Loucy (cell line): ENCODE measurements around the gene POTEF.
"Not testable (repeated sequence)": the region's sequence is repeated elsewhere in the genome, so short reads cannot be mapped to it uniquely, and the experiment has no call there.

Source experiments
- H2AFZ ChIP-seq: fragments of 200-600 bp; sonication (generic); 2 replicates; pipeline ENCODE4 v1.6.0; 2016; ENCODE audit warnings: antibody characterized with exemption, mild to moderate bottlenecking, low read length, moderate library complexity
- H3F3A ChIP-seq: fragments of 200-600 bp; 2 replicates; pipeline ENCODE4 v1.6.0; 2016; ENCODE audit warnings: antibody characterized with exemption, low read depth, mild to moderate bottlenecking
- H3K27me3 ChIP-seq: fragments of 200-600 bp; sonication (generic); 2 replicates; pipeline ENCODE4 v1.6.1; 2014; ENCODE audit warnings: low read length, mild to moderate bottlenecking; ENCODE audit not compliant: insufficient read depth, poor library complexity, severe bottlenecking
- H3K36me3 ChIP-seq: fragments of 200-600 bp; sonication (generic); 2 replicates; pipeline ENCODE4 v1.6.1; 2016; ENCODE audit warnings: low read length; ENCODE audit not compliant: insufficient read depth
- H3K4me1 ChIP-seq: fragments of 200-600 bp; sonication (generic); 2 replicates; pipeline ENCODE4 v1.5.1; 2014; ENCODE audit warnings: low read length, mild to moderate bottlenecking; ENCODE audit not compliant: insufficient read depth, poor library complexity, severe bottlenecking
- H3K4me2 ChIP-seq: fragments of 200-600 bp; sonication (generic); 2 replicates; pipeline ENCODE4 v1.6.0; 2014; ENCODE audit warnings: antibody characterized with exemption, low read length, low read depth, mild to moderate bottlenecking; ENCODE audit not compliant: poor library complexity, severe bottlenecking
- H3K4me3 ChIP-seq: fragments of 200-600 bp; sonication (generic); 2 replicates; pipeline ENCODE4 v1.5.1; 2014; ENCODE audit warnings: low read length, mild to moderate bottlenecking, mixed read lengths; ENCODE audit not compliant: poor library complexity, severe bottlenecking
- H3K79me2 ChIP-seq: fragments of 200-600 bp; sonication (generic); 2 replicates; pipeline ENCODE4 v1.6.1; 2014; ENCODE audit warnings: low read length; ENCODE audit not compliant: insufficient read depth
- H3K9ac ChIP-seq: fragments of 200-600 bp; sonication (generic); 2 replicates; pipeline ENCODE4 v1.6.0; 2014; ENCODE audit warnings: mild to moderate bottlenecking, low read depth, low read length, moderate library complexity; ENCODE audit not compliant: poor library complexity, severe bottlenecking
- H3K9me2 ChIP-seq: fragments of 200-600 bp; sonication (generic); replicated peaks from 2 replicates; pipeline ENCODE4 v1.6.1; 2016; ENCODE audit warnings: low read depth, low read length, mixed read lengths
- H3K9me3 ChIP-seq: fragments of 200-600 bp; sonication (generic); 2 replicates; pipeline ENCODE4 v1.6.1; 2014; ENCODE audit warnings: mild to moderate bottlenecking, antibody characterized with exemption, low read length, low read depth; ENCODE audit not compliant: insufficient read depth
- H4K20me1 ChIP-seq: fragments of 200-600 bp; sonication (generic); 2 replicates; pipeline ENCODE4 v1.6.0; 2014; ENCODE audit warnings: antibody characterized with exemption, low read length, mild to moderate bottlenecking; ENCODE audit not compliant: insufficient read depth, poor library complexity, severe bottlenecking
- EZH2phosphoT487 ChIP-seq: fragments of 200-600 bp; IDR thresholded peaks from 2 replicates; pipeline ENCODE4 v1.6.1; 2018; ENCODE audit warnings: antibody characterized with exemption, mild to moderate bottlenecking, moderate library complexity, borderline replicate concordance
- TF ChIP-seq, protein P1 (sequence below): fragments of 200-600 bp; sonication (generic); conservative IDR thresholded peaks from 2 replicates; pipeline ENCODE4 v1.5.1; 2014; ENCODE audit warnings: mild to moderate bottlenecking, antibody characterized with exemption, low read length

POTEF gene

DNA sequence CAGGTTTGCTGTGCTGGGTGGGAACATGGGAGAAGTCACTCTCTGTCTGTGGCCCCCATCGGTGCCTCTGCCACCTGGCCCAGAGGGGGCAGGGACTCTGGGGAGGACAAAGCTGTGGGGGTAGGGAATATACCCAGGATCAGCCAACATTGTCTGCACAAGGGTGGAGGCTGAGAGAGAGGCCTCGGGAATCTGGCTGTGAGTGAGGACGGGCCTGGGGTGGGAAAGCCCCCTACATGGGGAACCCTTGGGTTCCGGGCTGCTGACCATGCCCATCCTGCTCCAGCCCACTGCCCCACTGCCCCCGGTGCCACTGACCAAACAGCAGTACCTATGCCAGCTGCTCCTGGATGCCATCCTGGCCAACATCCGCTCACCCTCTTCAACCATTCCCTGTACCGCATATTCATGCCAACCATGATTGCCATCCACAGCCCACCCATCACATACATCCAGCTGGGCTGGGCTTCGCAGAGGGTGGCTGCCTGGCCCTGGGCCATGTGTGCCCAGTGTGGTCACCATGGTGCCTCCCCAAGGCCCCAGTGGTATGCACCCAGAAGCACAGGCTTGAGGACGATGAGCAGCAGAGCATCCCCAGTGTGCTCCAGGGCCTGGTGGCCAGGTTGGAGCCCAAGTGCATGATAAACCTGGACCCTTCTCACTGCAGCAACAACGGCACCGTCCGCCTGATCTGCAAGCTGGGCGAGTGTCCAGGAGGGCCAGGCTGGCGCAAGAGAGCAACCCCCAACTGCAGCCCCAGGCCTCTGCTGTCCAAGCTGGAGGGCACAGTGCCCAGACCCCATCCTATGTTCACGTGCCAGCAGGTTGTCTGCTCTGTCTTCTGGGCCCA is 6.9 kb upstream of the POTEF start:
- Histone ChIP-seq H3K79me2 (no peaks in the 10 kb centered on the region), H3K4me2 (no peak overlapping the region), H3K4me1 (no peaks in the 10 kb centered on the region), H3K9ac (no peak overlapping the region), H3F3A (no peaks in the 10 kb centered on the region), H2AFZ (no peak overlapping the region), H4K20me1 (no peaks in the 10 kb centered on the region), H3K4me3 (no peak overlapping the region), H3K36me3 (no peaks in the 10 kb centered on the region), H3K9me2 (no peaks in the 10 kb centered on the region), H3K9me3 (no peaks in the 10 kb centered on the region), H3K27me3 (no peaks in the 10 kb centered on the region)
- TF ChIP-seq, protein P1, sequence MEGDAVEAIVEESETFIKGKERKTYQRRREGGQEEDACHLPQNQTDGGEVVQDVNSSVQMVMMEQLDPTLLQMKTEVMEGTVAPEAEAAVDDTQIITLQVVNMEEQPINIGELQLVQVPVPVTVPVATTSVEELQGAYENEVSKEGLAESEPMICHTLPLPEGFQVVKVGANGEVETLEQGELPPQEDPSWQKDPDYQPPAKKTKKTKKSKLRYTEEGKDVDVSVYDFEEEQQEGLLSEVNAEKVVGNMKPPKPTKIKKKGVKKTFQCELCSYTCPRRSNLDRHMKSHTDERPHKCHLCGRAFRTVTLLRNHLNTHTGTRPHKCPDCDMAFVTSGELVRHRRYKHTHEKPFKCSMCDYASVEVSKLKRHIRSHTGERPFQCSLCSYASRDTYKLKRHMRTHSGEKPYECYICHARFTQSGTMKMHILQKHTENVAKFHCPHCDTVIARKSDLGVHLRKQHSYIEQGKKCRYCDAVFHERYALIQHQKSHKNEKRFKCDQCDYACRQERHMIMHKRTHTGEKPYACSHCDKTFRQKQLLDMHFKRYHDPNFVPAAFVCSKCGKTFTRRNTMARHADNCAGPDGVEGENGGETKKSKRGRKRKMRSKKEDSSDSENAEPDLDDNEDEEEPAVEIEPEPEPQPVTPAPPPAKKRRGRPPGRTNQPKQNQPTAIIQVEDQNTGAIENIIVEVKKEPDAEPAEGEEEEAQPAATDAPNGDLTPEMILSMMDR, result no peak
- TF ChIP-seq EZH2phosphoT487, result no peak

DNA sequence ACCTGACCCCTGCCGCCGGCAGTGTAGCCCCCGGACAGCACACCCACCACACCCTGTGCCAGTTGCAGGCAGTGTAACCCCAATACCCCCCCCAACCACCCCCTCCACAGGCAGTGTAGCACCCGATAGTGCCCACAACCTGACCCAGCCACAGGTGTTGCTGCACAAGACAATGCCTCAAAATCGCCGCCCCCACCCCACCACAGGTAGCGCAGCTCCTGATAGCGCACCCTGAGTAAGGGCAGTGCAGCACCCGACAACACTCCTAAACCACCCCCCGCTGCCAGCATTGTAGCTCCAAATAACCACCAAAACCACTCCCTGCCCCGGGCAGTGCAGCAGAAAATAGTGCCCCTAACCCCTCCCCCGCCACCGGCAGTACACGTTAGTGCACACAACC is 558 bp downstream of the POTEF start:
- not testable (repeated sequence) for H3K9ac ChIP-seq

DNA sequence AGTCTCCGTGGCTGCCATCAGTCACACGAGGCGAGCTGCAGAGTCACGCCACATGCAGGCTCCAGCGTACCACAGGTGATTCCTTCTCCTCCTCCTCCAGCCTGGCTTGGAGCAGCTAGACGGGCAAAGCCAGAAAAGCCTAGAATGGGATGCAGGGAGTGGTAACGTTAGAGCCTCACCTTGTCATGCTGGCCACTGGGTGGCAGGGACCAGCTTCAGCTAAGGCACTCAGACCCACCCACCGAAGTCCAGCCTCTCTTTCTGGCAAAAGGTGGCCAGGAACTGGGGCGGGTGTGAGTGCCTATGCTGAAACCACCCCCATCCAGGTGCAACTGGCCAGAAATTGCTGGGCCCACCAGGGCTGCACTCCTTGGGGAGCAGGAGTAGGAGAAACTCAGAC is 1.3 kb downstream of the POTEF start:
- not testable (repeated sequence) for H3K9ac ChIP-seq, H4K20me1 ChIP-seq, H3F3A ChIP-seq, H3K4me3 ChIP-seq, H3K36me3 ChIP-seq, H2AFZ ChIP-seq, H3K9me2 ChIP-seq, H3K4me2 ChIP-seq, H3K4me1 ChIP-seq, H3K27me3 ChIP-seq, H3K79me2 ChIP-seq, H3K9me3 ChIP-seq

More for the DNA sequence above, 558 bp downstream of the POTEF start:
- not testable (repeated sequence) for H3K4me2 ChIP-seq, H2AFZ ChIP-seq, H4K20me1 ChIP-seq, H3K9me2 ChIP-seq, H3K27me3 ChIP-seq, H3K4me3 ChIP-seq, H3K9me3 ChIP-seq, H3K79me2 ChIP-seq, H3F3A ChIP-seq, H3K4me1 ChIP-seq, H3K36me3 ChIP-seq

DNA sequence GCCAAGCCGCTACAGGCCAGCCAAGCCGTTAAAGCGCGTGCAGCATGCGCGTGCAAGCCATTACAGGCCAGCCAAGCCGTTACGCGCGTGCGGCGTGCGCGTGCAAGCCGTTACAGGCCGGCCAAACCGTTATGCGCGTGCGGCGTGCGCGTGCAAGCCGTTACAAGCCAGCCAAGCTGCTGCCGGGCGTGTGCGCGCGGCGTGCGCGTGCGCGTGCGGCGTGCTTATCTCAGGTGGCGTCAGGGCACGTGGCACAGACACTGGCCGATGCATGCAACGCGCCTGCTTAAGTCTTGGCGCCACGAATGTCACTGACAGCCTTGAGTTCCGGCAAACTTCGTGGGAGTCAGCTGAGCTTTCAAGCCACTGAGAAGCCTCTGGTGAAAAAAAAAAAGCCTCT is 8.1 kb downstream of the POTEF start:
- H3K9me3 ChIP-seq, H3K4me1 ChIP-seq: not testable (repeated sequence)

DNA sequence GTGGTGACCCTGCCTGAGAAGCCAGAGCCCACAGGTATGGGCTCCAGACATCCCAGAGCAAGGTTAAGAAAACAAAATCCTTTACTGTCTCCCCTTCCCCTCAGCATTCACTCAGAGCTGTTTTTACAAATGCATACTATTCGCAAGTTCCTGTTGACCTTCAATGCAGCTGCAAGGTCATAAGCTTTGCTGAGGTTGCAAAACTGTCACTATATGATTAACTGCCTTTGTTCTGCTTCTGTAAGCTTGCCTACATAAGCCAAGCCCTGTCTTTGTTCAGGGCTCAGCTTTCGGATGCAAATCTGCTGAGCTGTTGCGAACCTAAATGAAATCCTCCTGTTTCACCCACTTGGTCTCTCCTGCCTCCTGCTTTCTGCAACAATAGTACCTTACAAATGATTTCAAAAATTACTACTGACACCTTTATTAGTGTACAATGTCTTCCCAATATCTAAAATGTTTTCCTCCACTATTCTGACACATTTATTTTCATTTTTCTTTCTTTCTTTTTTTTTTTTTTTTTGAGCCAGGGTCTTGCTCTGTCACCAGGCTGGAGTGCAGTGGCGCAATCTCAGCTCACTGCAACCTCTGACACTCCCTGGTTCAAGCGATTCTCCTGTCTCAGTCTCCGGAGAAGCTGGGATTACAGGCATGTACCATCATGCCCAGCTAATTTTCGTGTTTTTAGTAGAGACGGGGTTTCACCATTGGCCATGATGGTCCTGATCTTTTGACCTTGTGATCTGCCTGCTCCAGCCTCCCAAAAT is 26.2 kb downstream of the POTEF start:
- not testable (repeated sequence) for H4K20me1 ChIP-seq, H3K36me3 ChIP-seq, H3K9me3 ChIP-seq, H2AFZ ChIP-seq, H3K27me3 ChIP-seq, H3K4me2 ChIP-seq, H3F3A ChIP-seq, H3K9ac ChIP-seq, H3K79me2 ChIP-seq, H3K9me2 ChIP-seq, H3K4me3 ChIP-seq, H3K4me1 ChIP-seq

More for the DNA sequence above, 8.1 kb downstream of the POTEF start:
- H3F3A ChIP-seq, H3K4me2 ChIP-seq, H3K79me2 ChIP-seq, H3K9ac ChIP-seq, H3K9me2 ChIP-seq, H3K4me3 ChIP-seq, H2AFZ ChIP-seq, H4K20me1 ChIP-seq, H3K27me3 ChIP-seq, H3K36me3 ChIP-seq: not testable (repeated sequence)

DNA sequence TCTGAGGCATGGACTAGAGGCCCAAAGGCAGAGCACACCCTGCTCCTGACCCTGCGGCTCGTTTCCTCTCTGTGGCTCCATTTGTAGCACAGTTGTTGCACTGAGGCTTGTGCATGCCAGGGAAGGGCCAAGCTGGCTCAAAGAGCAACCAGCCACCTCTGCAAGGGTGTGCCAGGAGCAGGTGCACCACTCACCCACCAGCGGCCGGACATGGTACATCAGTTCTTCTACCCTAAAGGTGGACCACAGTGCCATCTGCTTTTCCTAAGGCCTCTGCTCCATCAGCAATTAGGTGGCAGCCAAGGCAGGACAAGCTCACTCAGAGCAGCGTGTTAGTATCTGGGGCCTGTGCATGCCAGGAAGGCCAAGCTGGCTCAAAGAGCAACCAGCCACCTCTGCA is 66.4 kb downstream of the POTEF start:
- H3K9ac ChIP-seq, H3K4me1 ChIP-seq, H3K9me3 ChIP-seq, H3K9me2 ChIP-seq, H3K4me3 ChIP-seq, H3F3A ChIP-seq, H3K79me2 ChIP-seq, H3K27me3 ChIP-seq, H2AFZ ChIP-seq, H3K4me2 ChIP-seq, H4K20me1 ChIP-seq, H3K36me3 ChIP-seq: not testable (repeated sequence)
